Body of pancreas (tissue), 4 donors: ENCODE measurements around the gene PPP2R2B. TPM values are rescaled to one million over a fixed set of nuclear protein-coding genes. Genes with fewer than 3 reads are reported as not detected.

ENCODE experiments used
- ATAC-seq: fragments of 150-250 bp; one replicate; pipeline ENCODE4 v1.9.1; 2016
- DNase-seq, 4 donors: peaks; one replicate each; pipeline ENCODE4 v3.0.0-alpha.2; 2019
- H3K27ac ChIP-seq, 4 donors: fragments of 200-600 bp; sonication (generic); 1 replicate in 3 of 4; 2 replicates in 1 of 4; pipeline versions ENCODE4 v1.5.1 to v1.6.1; 2016 to 2019; ENCODE audit warnings: mild to moderate bottlenecking in 1 of 4, mixed read lengths in 1 of 4, moderate library complexity in 1 of 4
- H3K27me3 ChIP-seq, 2 donors: fragments of 200-600 bp; sonication (generic); one replicate each; pipeline ENCODE4 v1.6.0; 2016; ENCODE audit warnings: mild to moderate bottlenecking in 1 of 2
- H3K36me3 ChIP-seq, 2 donors: fragments of 200-600 bp; sonication (generic); replicated peaks in 1 of 2; 2 replicates each; pipeline ENCODE4 v1.5.1; 2016; ENCODE audit warnings: low read depth in 2 of 2; ENCODE audit not compliant: insufficient read depth in 1 of 2
- H3K4me1 ChIP-seq: fragments of 200-600 bp; sonication (generic); one replicate; pipeline ENCODE4 v1.6.0; 2016
- H3K4me3 ChIP-seq, 2 donors: fragments of 200-600 bp; sonication (generic); 1 replicate in 1 of 2; 2 replicates in 1 of 2; pipeline ENCODE4 v1.5.1; 2016 to 2019
- H3K9me3 ChIP-seq, 3 donors: fragments of 200-600 bp; sonication (generic); 1 replicate in 2 of 3; 2 replicates in 1 of 3; pipeline ENCODE4 v1.5.1; 2016
- CTCF ChIP-seq, 7 experiments: fragments of 450-650 bp in 4 of 7; fragments of 200-600 bp in 3 of 7; sonication (generic) in 3 of 7; IDR thresholded peaks; one replicate each; pipeline ENCODE4 v1.5.1; 2016 to 2019; ENCODE audit warnings: antibody characterized with exemption in 7 of 7
- POLR2A ChIP-seq, 3 donors: fragments of 450-650 bp; IDR thresholded peaks; one replicate each; pipeline ENCODE4 v1.6.1; 2016; ENCODE audit warnings: antibody characterized with exemption in 3 of 3, mild to moderate bottlenecking in 2 of 3
- WGBS, 2 donors: methylation state at CpG; one replicate each; pipeline ENCODE4 v1.1.5; 2017; 5-methylcytosine and 5-hydroxymethylcytosine counted together
- intact Hi-C: fragments of 100-400 bp; cut with DNase I; formaldehyde crosslinking; loops from one replicate; pipeline ENCODE4 v1.15.1; 2023
- total RNA-seq, 2 donors: library from RNA; depleted of rRNA; stranded (reverse); fragments of >200 nt; gene quantifications; one replicate each; pipeline ENCODE4 v1.1.0, GENCODE V29; 2016

The PPP2R2B gene
- total RNA-seq, 2 donors from 2014 or later: 0.26 TPM; not detected in 1

GRCh38 chr5:146632620-146633322 lies 245.8 kb downstream of the PPP2R2B start:
- no peaks in the 10 kb centered on the region for H3K36me3 ChIP-seq
- no peaks in the 10 kb centered on the region for H3K4me1 ChIP-seq
- 51 to 57% methylated on average over 8 of the region's 8 CpGs for WGBS, 2 donors
- H3K9me3 ChIP-seq: no peaks in the 10 kb centered on the region
- no peaks in the 10 kb centered on the region for H3K27me3 ChIP-seq
- intact Hi-C loops: no loop called here
- ATAC-seq (no peak), DNase-seq (no peak)
- no peak for TF ChIP-seq CTCF (IDR thresholded peaks at IDR 0.05)
- TF ChIP-seq POLR2A (IDR thresholded peaks at IDR 0.05): no peak
- no peak overlapping the region for H3K27ac ChIP-seq
- no peak overlapping the region for H3K4me3 ChIP-seq

GRCh38 chr5:146630472-146630871 lies 248.1 kb downstream of the PPP2R2B start:
- Histone ChIP-seq H3K27me3 (no peaks in the 10 kb centered on the region), H3K4me1 (no peaks in the 10 kb centered on the region), H3K36me3 (no peaks in the 10 kb centered on the region), H3K4me3 (no peak overlapping the region), H3K27ac (no peak overlapping the region), H3K9me3 (no peaks in the 10 kb centered on the region)
- ATAC-seq (no peak), DNase-seq (no peak)
- 78 to 80% methylated on average over 3 of the region's 3 CpGs for WGBS, 2 donors
- intact Hi-C loops: no loop called here
- TF ChIP-seq CTCF (IDR thresholded peaks at IDR 0.05): no peak
- TF ChIP-seq POLR2A (IDR thresholded peaks at IDR 0.05): no peak

- no peak overlapping the region for H3K4me3 ChIP-seq
- H3K27ac ChIP-seq: no peak overlapping the region
- H3K27me3 ChIP-seq: no peaks in the 10 kb centered on the region
- no peaks in the 10 kb centered on the region for H3K4me1 ChIP-seq
- TF ChIP-seq CTCF (IDR thresholded peaks at IDR 0.05) (no peak), POLR2A (IDR thresholded peaks at IDR 0.05) (no peak)
- H3K9me3 ChIP-seq: no peaks in the 10 kb centered on the region
- 77 to 80% methylated on average over 5 of the region's 5 CpGs for WGBS, 2 donors
- ATAC-seq (no peak), DNase-seq (no peak)
- H3K36me3 ChIP-seq: no peaks in the 10 kb centered on the region
- intact Hi-C loops: no loop called here
These were observed 249.6 kb downstream of the PPP2R2B start for GRCh38 chr5:146628950-146629349.

- no peak for ATAC-seq
- Histone ChIP-seq H3K36me3 (no peaks in the 10 kb centered on the region), H3K4me1 (no peaks in the 10 kb centered on the region), H3K27me3 (no peaks in the 10 kb centered on the region), H3K9me3 (no peaks in the 10 kb centered on the region), H3K4me3 (no peak overlapping the region), H3K27ac (no peak overlapping the region)
- TF ChIP-seq CTCF (IDR thresholded peaks at IDR 0.05) (no peak), POLR2A (IDR thresholded peaks at IDR 0.05) (no peak)
- intact Hi-C loops: no loop called here
- WGBS, 2 donors: 32 to 38% methylated on average over 1 of the region's 1 CpG
- DNase-seq: no peak
These were observed 251.6 kb downstream of the PPP2R2B start for GRCh38 chr5:146626936-146627335.

- intact Hi-C loops: no loop called here
- WGBS, 2 donors: 49 to 57% methylated on average over 2 of the region's 2 CpGs
- H3K4me1 ChIP-seq: no peaks in the 10 kb centered on the region
- H3K27me3 ChIP-seq: no peaks in the 10 kb centered on the region
- ATAC-seq (no peak), DNase-seq (no peak)
- H3K9me3 ChIP-seq: no peaks in the 10 kb centered on the region
- H3K27ac ChIP-seq: no peak overlapping the region
- TF ChIP-seq POLR2A (IDR thresholded peaks at IDR 0.05): no peak
- TF ChIP-seq CTCF (IDR thresholded peaks at IDR 0.05): no peak
- H3K4me3 ChIP-seq: no peak overlapping the region
- no peaks in the 10 kb centered on the region for H3K36me3 ChIP-seq
These were observed 254.4 kb downstream of the PPP2R2B start for GRCh38 chr5:146624179-146624578.
